Left ventricle myocardium inferior (tissue), 1 donor: ENCODE measurements around the gene RMI1. TPM values are rescaled to one million over a fixed set of nuclear protein-coding genes. Genes with fewer than 3 reads are reported as not detected.

Experiments
- DNase-seq: peaks from one replicate; pipeline ENCODE4 v3.0.0-alpha.2; 2020
- H3K27ac ChIP-seq: fragments of 200-600 bp; replicated peaks from 2 replicates; pipeline ENCODE4 v1.8.0; 2021
- H3K27me3 ChIP-seq: fragments of 200-600 bp; 2 replicates; pipeline ENCODE4 v1.8.0; 2021; ENCODE audit warnings: low read depth
- H3K36me3 ChIP-seq: fragments of 200-600 bp; 2 replicates; pipeline ENCODE4 v1.8.0; 2021
- H3K4me1 ChIP-seq: fragments of 200-600 bp; 2 replicates; pipeline ENCODE4 v1.8.0; 2021
- H3K4me3 ChIP-seq: fragments of 200-600 bp; 2 replicates; pipeline ENCODE4 v1.8.0; 2021; ENCODE audit warnings: mild to moderate bottlenecking, moderate library complexity
- H3K9me3 ChIP-seq: fragments of 200-600 bp; replicated peaks from 2 replicates; pipeline ENCODE4 v1.8.0; 2021
- intact Hi-C: fragments of 100-400 bp; cut with micrococcal nuclease; formaldehyde crosslinking; loops from one replicate; pipeline ENCODE4 v1.11.0; 2022
- total RNA-seq: library from RNA; stranded (reverse); fragmentation: NEBNext Ultra II Directional; extraction: Animal tissue kit (Norgen Biotek cat#: 25700); gene quantifications from one replicate; pipeline ENCODE4 v1.2.1, GENCODE V29; 2021
- TF ChIP-seq, protein P1 (sequence below): fragments of 200-600 bp; IDR thresholded peaks from 2 replicates; pipeline ENCODE4 v1.8.0; 2021; ENCODE audit warnings: antibody characterized with exemption, mild to moderate bottlenecking, borderline replicate concordance
- donor health status: DM: no; HTN: yes; CAD: no; lungs with severe emphysema.

The RMI1 gene
- total RNA-seq, 1 donor from 2014 or later = 5.2 TPM

- Histone ChIP-seq H3K36me3 (peaks cover 84% of the 10 kb centered on the region), H3K27me3 (no peaks in the 10 kb centered on the region), H3K27ac (no peak overlapping the region), H3K9me3 (no peaks in the 10 kb centered on the region), H3K4me1 (peaks cover 29% of the 10 kb centered on the region), H3K4me3 (no peak overlapping the region)
- TF ChIP-seq, protein P1, sequence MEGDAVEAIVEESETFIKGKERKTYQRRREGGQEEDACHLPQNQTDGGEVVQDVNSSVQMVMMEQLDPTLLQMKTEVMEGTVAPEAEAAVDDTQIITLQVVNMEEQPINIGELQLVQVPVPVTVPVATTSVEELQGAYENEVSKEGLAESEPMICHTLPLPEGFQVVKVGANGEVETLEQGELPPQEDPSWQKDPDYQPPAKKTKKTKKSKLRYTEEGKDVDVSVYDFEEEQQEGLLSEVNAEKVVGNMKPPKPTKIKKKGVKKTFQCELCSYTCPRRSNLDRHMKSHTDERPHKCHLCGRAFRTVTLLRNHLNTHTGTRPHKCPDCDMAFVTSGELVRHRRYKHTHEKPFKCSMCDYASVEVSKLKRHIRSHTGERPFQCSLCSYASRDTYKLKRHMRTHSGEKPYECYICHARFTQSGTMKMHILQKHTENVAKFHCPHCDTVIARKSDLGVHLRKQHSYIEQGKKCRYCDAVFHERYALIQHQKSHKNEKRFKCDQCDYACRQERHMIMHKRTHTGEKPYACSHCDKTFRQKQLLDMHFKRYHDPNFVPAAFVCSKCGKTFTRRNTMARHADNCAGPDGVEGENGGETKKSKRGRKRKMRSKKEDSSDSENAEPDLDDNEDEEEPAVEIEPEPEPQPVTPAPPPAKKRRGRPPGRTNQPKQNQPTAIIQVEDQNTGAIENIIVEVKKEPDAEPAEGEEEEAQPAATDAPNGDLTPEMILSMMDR = no peak
- intact Hi-C loops = no loop called here
- DNase-seq = no peak
Measured at GRCh38 chr9:83969602-83970001, 11.0 kb upstream of the RMI1 start.

DNA sequence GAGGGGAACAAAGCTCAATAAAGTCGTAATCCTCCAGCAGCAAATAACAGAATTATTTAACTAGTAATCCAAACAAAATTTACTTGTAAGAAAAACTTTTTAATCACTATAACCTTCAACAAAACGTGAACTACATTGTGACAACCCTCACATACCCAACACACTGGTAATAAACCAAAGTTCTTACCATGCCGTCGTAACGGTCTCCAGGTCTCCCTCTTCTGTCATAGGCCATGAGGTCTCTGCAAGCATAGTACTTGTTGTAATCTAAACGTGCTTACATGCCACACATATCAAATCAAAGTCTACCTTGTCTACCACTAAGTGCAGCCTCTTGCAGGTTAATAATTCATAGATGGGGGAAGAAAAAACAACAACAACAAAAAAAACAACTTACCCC, 9.1 kb upstream of the RMI1 start:
- TF ChIP-seq, protein P1 = no peak

DNA sequence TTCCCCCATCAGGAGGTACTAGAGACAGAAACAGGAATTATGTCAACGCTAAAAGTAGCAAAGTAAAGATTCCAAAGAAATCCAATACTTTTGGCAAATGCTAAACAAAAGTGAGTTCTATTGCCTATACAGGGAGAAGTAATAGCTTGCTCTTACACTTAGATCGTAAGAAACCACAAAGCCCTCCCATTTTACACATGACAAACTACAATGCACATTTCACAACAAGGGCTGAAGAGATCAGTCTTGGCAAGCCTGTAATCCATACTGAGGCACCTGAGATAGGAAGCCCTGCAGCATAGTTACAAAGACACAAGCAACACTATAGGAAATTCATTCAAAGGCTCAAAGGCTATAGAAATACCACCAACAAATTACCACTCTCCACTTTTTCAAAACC, 8.3 kb upstream of the RMI1 start:
- no peak for DNase-seq
- H3K4me3 ChIP-seq = no peak overlapping the region
- no peak overlapping the region for H3K27ac ChIP-seq
- peaks cover 51% of the 10 kb centered on the region for H3K4me1 ChIP-seq
- H3K27me3 ChIP-seq = no peaks in the 10 kb centered on the region
- peaks cover 97% of the 10 kb centered on the region for H3K36me3 ChIP-seq
- TF ChIP-seq, protein P1 = no peak
- intact Hi-C loops = no loop called here
- H3K9me3 ChIP-seq = no peaks in the 10 kb centered on the region

More for the DNA sequence above, 9.1 kb upstream of the RMI1 start:
- no peak for DNase-seq
- intact Hi-C loops = no loop called here
- no peak overlapping the region for H3K4me3 ChIP-seq
- H3K27me3 ChIP-seq = no peaks in the 10 kb centered on the region
- H3K4me1 ChIP-seq = peaks cover 43% of the 10 kb centered on the region
- H3K27ac ChIP-seq = no peak overlapping the region
- H3K36me3 ChIP-seq = peaks cover 97% of the 10 kb centered on the region
- H3K9me3 ChIP-seq = no peaks in the 10 kb centered on the region

- H3K4me1 ChIP-seq = peaks cover 74% of the 10 kb centered on the region
Measured at GRCh38 chr9:83975300-83975699, 5.3 kb upstream of the RMI1 start.

GRCh38 chr9:83976372-83976771, 4.2 kb upstream of the RMI1 start:
- intact Hi-C loops = no loop called here
- no peak overlapping the region for H3K27ac ChIP-seq
- H3K9me3 ChIP-seq = no peaks in the 10 kb centered on the region
- peaks cover 65% of the 10 kb centered on the region for H3K36me3 ChIP-seq
- DNase-seq = no peak
- TF ChIP-seq, protein P1 = no peak
- no peaks in the 10 kb centered on the region for H3K27me3 ChIP-seq
- H3K4me3 ChIP-seq = peak overlapping the region; percentile 97
- H3K4me1 ChIP-seq = peaks cover 82% of the 10 kb centered on the region

More at GRCh38 chr9:83975300-83975699, 5.3 kb upstream of the RMI1 start:
- Histone ChIP-seq H3K9me3 (no peaks in the 10 kb centered on the region), H3K27ac (no peak overlapping the region), H3K36me3 (peaks cover 76% of the 10 kb centered on the region), H3K27me3 (no peaks in the 10 kb centered on the region), H3K4me3 (no peak overlapping the region)
- TF ChIP-seq, protein P1 = no peak
- intact Hi-C loops = no loop called here
- DNase-seq = no peak
